HG03575 (cell line): ENCODE results near the gene GNA15.
"Not testable (repeated sequence)": the region's sequence is repeated elsewhere in the genome, so short reads cannot be mapped to it uniquely, and the experiment has no call there.

Source experiments
- ATAC-seq: cut with Tn5 transposase; IDR thresholded peaks from one replicate; pipeline ENCODE4 v1.9.1; 2021; ENCODE audit not compliant: unreplicated experiment, insufficient number of reproducible peaks, low FRiP score; ENCODE audit errors: extremely low read depth

GNA15 gene

DNA sequence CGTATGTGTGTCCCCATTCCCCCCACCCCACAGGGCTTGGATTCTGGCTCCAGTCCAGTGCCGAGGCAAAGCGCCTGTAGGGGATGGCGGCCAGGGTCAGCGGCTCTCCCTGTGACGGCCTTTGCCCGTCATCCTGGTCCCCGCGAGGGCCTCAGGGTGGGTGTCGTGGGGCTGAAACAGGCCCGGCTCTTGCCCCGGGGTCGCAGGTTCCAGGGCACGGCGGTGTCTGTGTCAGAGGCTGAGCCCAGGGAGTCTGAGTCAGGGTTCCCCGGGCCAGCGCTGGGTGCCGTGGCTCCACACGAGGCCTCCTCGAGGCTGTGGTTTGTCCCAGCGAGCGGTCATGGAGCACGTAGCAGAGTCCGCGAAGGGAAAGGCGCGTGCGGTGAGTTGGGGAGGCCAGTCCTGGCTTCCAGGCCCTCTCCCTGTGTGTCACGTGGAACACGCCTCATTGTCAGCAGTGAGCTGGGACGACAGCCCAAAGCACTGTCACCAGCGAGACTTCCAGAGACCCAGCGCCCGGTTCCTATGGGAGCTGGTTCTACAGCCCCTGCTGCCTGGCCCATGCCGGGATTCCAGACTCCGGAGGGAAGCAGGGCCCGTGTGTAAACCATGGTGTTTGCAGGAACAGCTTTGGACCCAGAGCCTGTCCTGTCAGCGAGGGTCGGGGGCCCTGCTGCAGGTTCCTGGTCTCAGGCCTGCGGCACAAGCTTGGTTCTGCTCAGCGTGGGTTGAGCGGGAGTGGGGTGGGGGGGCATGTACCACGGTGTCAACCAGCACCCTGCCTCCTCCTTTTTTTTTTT is 63.3 kb downstream of the GNA15 start:
- ATAC-seq = no peak

DNA sequence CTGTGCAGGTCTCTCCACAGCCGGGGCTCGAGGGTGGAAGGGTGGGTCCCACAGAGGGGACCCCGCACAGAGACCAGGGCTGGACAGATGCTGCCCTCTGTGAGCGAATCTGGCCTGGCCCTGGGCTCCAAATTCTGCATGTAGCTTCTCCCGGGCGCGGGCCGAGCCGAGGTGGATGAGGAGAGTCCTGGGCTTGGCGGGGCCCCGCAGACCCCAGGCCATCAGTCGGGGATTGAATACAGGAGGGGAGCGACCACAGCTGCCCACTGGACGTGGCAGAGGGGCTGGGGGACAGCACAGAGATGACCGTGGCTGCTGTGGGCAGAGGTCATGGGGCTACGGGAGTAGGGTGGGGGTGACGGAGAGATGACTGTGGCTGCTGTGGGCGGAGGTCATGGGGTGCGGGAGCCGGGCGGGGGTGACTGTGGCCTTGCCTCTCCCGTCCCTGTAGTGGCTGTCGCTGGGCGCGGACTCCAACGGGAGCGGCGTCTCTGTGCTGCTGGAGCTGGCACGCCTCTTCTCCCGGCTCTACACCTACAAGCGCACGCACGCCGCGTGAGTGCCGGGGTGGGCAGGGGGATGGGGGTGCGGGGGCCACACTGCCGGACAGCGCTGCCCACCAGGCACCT is 65.4 kb downstream of the GNA15 start:
- ATAC-seq = no peak

DNA sequence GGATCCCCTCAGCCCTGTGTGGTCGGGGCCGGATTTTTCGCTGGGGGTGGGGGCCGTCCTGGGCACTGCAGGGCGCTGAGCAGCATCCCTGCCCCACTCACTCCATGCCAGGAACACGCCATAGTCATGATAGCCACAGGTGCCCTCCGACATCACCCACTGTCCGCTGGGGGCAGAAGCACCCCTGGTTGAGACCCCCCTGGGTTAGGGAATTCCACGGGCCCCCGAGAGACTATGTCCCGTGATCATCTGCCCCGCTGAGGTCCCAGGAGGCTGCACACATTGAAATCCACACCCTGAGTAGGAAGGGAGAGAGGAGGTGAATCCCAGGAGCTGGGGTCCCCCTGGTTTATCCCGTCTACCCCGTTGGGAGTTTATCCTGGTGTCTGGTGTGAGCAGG is 66.1 kb downstream of the GNA15 start:
- ATAC-seq = no peak

DNA sequence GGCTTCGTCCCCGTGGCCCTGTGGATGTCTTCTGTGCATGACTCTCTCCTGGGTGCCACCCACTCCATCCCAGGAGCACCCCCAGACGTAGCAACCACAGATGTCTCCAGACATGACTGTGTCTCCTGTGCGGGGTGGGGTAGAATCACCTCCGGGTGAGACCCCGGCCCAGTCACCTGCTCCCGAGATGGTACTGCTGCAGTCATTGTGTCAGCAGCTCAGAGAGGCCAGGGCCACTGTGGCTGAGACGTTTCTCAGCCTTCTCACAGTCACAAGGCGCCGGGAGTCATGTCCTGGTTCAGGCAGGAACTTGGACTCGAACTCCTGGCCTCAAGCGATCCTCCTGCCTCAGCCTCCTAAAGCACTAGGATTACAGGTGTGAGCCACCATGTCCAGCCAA is 66.5 kb downstream of the GNA15 start:
- no peak for ATAC-seq

DNA sequence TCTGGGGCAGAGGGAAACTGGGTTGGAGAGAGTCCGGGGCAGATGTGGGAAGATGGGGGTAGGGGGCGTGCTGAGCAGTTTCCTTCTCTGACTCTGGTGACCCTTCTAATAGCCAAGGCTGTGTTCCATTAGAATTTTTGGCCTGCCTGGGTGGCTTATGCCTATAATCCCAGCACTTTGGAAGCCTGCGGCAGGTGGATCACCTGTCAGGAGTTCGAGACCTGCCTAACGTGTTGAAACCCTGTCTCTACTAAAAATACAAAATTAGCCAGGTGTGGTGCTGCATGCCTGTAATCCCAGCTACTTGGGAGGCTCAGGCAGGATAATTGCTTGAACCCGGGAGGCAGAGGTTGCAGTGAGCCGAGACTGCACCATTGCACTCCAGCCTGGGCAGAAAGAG is 67.1 kb downstream of the GNA15 start:
- not testable (repeated sequence) for ATAC-seq

DNA sequence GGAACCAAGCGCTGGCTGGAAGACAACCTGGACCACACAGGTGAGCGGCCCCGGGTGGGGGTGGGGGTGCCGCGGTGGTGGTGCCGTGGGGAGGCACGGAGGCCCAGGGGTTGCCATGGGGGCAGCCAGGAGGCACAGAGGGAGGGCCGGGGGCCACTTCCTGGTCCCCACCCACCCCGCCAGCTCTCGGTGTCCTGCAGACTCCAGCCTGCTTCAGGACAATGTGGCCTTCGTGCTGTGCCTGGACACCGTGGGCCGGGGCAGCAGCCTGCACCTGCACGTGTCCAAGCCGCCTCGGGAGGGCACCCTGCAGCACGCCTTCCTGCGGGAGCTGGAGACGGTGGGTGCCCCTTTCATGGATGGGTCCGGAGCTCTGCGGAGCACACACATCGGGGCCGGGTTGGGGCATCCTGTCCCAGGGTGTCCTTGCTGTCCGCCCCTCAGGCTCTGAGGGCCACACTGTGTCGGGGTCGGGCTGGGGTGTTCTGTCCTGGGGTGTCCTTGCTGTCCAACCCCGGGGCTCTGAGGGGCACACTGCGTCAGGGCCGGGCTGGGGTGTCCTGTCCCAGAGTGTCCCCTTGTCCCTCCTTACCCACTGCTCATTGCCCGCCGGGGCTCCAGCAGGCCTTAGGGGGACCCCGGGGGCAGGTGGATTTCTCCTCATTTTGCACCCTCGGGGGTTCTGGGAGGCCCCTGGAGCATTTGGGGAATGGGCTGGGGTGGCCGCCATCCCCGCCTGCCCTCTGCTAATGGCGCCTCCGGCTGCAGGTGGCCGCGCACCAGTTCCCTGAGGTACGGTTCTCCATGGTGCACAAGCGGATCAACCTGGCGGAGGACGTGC is 68.2 kb downstream of the GNA15 start:
- ATAC-seq = no peak

DNA sequence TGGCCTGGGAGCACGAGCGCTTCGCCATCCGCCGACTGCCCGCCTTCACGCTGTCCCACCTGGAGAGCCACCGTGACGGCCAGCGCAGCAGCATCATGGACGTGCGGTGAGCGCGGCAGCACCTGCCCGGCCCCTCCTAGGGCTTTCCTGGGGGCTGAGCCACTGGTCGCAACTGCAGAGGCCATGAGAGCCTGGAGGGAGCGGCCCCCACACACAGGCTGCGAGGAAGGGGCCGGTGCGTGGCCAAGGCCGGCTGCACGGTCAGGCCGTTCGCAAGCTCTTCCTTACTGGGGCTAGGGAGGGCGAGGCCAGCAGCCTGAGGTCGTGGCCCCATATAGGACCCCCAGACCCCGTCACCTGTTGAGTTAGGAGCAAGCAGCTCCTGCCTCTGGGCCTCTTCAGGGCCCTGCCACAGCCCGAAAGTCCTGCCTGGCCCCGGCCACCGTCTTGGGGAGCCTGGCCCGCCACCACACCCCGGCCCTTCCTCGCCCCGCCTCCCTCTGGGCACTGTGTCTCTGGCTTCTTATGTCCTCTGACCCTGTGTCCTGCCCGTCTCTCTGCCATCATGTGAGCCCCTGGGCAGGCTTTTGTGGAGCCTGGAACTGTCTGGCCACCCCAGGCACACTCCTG is 68.9 kb downstream of the GNA15 start:
- no peak for ATAC-seq

DNA sequence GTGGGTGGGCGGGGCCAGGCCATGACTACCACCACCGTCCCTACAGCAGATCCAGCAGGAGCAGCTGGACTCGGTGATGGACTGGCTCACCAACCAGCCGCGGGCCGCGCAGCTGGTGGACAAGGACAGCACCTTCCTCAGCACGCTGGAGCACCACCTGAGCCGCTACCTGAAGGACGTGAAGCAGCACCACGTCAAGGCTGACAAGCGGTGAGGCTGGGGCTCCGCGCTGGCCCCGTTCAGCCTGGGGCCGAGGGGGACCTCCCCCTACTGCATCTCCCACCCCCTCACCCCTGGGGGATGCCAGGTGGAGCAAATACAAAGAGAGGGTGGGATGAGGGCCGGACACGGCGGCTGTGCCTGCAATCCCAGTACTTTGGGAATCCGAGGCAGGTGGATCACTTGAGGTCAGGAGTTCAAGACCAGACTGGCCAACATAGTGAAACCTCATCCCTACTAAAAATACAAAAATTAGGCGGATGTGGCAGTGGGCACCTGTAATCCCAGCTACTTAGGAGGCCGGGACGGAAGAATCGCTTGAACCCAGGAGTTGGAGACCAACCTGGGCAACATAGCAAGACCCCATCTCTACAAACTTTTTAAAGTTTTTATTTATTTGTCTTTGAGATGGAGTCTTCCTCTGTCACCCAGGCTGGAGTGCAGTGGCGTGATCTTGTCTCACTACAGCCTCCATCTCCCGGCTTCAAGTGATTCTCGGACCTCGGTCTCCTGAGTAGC is 70.6 kb downstream of the GNA15 start:
- ATAC-seq = no peak

DNA sequence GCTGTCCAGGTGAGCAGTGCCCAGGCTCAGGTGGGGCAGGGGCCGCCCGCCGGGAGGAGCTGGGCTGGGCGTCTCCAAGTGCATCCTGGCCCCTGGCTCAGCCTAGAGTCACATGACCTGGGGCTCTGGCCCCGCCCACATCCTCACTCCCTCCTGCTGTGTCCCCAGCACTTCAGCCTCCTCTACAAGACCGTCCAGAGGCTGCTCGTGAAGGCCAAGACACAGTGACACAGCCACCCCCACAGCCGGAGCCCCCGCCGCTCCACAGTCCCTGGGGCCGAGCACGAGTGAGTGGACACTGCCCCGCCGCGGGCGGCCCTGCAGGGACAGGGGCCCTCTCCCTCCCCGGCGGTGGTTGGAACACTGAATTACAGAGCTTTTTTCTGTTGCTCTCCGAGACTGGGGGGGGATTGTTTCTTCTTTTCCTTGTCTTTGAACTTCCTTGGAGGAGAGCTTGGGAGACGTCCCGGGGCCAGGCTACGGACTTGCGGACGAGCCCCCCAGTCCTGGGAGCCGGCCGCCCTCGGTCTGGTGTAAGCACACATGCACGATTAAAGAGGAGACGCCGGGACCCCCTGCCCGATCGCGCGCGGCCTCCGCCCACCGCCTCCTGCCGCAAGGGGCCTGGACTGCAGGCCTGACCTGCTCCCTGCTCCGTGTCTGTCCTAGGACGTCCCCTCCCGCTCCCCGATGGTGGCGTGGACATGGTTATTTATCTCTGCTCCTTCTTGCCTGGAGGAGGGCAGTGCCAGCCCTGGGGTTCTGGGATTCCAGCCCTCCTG is 71.8 kb downstream of the GNA15 start:
- no peak for ATAC-seq

DNA sequence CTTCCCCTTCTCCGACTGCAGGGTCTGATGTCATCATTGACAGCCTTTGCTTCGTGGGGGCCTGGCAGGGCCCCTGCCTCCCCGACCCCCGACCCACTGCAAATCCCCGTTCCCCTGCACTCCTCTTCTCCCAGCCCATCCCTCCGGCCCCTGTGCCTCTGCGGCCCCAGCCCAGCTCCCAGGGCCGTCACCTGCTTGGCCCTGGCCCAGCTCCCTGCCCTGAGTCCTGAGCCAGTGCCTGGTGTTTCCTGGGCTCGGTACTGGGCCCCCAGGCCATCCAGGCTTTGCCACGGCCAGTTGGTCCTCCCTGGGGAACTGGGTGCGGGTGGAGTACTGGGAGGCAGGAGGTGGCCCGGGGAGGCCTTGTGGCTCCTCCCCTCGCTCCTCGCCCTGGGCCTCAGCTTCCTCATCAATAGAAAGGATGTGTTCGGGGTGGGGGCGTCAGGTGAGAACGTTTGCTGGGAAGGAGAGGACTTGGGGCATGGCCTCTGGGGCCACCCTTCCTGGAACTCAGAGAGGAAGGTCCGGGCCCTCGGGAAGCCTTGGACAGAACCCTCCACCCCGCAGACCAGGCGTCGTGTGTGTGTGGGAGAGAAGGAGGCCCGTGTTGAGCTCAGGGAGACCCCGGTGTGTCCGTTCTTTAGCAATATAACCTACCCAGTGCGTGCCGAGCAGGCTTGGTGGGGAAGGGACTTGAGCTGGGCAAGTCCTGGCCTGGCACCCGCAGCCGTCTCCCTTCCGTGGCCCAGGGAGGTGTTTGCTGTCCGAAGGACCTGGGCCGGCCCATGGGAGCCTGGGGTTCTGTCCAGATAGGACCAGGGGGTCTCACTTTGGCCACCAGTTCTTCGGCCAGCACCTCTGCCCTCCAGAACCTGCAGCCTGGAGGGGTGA is 72.7 kb downstream of the GNA15 start:
- ATAC-seq = no peak

DNA sequence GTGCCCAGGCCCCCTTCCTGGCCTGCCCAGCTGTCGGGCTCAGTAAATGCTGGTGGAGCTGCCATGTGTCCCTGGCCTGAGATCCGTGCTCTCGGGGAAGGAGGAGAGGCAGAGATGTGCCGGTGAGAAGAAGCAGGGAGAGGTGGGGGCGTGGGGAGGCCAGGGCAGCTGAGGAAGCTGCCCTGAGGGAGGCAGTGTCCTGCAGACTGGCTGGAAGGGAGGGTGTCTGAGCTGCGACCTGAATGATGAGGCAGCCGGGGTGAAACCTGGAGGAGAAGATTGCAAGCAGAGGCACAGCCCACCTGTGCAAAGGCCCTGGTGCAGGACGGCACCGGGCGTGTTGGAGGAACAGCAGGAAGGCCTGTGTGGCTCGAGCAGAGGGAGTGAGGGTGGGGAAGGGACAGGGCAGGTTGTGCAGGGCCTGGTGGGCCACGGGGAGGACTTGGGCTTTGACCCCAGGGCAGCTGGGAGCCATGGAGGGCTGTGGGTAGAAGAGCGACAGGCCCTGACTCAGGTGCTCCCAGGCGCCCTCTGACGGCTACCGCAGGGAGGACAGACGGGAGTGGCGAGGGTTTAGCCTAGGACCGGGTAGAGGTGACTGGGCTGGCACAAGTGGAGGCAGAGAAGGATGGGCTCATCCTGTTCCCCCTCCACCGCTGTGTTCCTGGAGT is 74.6 kb downstream of the GNA15 start:
- ATAC-seq = no peak

DNA sequence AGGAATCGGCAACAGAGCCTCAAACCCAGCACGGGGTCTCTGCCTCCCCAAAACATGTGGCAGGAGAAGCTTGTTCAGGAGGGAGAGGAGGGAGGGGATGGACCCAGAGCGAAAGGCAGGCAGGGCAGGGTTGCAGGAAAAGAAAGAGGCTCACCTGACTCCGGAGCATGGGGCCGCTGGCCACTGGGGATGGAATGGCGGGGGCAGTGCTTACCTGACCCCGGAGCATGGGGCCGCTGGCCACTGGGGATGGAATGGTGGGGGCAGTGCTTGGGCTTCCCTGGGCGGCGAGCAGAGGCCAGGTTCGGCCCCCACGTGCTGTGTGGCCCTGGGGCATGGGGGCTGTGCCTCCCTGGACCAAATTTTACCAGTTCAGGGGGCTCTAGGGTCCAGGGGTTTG is 75.4 kb downstream of the GNA15 start:
- no peak for ATAC-seq

DNA sequence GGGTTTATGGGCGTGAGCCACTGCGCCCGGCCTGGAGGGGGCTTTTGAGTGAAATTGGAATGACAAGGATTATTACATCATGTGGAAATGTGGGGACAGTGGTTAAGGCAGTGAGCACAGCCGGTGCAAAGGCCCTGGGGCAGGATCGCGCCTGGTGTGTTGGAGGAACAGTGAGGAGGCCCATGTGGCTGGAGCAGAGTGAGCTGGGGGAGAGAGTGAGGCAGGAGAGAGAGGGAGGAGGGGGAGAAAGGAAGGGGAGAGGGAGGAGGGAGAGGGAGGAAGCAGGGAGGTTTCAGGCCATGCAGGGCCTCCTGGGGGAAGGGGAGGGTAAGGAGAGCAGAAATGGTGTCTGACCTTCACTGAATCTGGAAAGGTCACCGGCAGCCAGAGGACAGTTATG is 77.3 kb downstream of the GNA15 start:
- no peak for ATAC-seq
